ENCODE results near the gene MYO5A. TPM values are rescaled to one million over a fixed set of nuclear protein-coding genes. Genes with fewer than 3 reads are reported as not detected.

The MYO5A gene
- total RNA-seq, 4 donors from 2014 or later: 10.9 to 151 (median 17.0) TPM

- H3K4me1 ChIP-seq: peaks cover 0 to 23% (median 11%) of the 10 kb centered on the region in 4 donors
- H3K4me3 ChIP-seq: no peak overlapping the region
- in situ Hi-C loops (cut with MboI; ENCODE audit: low pct_ligation_motif_present in 1 of 4, low pct_unique_long_range_greater_than_20kb in 1 of 4, low sequenced_read_pairs in 3 of 4): loop anchor here in 3 of 4 donors (5.0 to 25.0 kb wide), 4 partner anchors 330 to 480 kb away; no protein-coding TSS in a partner anchor
- no peak for TF ChIP-seq POLR2AphosphoS5 (IDR thresholded peaks at IDR 0.05)
- TF ChIP-seq POLR2A (IDR thresholded peaks at IDR 0.05): no peak
- 60 to 74% methylated on average over 1 to 4 of the region's 5 CpGs for WGBS, 2 donors (ENCODE audit: low coverage in 1 of 2)
- H3K36me3 ChIP-seq: no peaks in the 10 kb centered on the region
- H3K27me3 ChIP-seq: no peaks in the 10 kb centered on the region
- DNase-seq: no peak
- H3K27ac ChIP-seq: no peak overlapping the region
- intact Hi-C loops (cut with DNase I; ENCODE audit: low total_unique reads): no loop called here
- no peaks in the 10 kb centered on the region for H3K9me3 ChIP-seq
Observed at GRCh38 chr15:52257734-52258062, 271.0 kb downstream of the MYO5A start.

Small RNAs within 50 kb of the gene (small RNA-seq; reads per million reads assigned to genes)
- gene MIR1266: 0.36 to 9.4 (median 2.4) reads per million in 4 donors

Other genes with a start within 250 kb of the MYO5A start
- gene MYO5C, start 233.1 kb downstream of the MYO5A start, total RNA-seq: 100 to 1,000 TPM in 1 of 4 donors, 10 to 100 TPM in 3; 56.1 to 151 (median 84.5) TPM
- 10 to 100 TPM; 33.8 to 92.4 (median 55.4) TPM for gene ARPP19, start 40.1 kb upstream of the MYO5A start, total RNA-seq
- 100 to 1,000 TPM in 1 of 4 donors, 10 to 100 TPM in 3; 41.0 to 149 (median 84.5) TPM for gene ATOSA, start 150.5 kb upstream of the MYO5A start, total RNA-seq

Measured in transverse colon (tissue), 4 donors.